Calu3 (cell line): ENCODE measurements around the gene ALDH1L2. TPM values are rescaled to one million over a fixed set of nuclear protein-coding genes. Genes with fewer than 3 reads are reported as not detected.

Experiments
- BruUV-seq: library from RNA; stranded (reverse); fragments of 400-500 nt; replicated peaks from 2 replicates; lab custom pipeline; 2021; lab: Mats Ljungman, UMichigan
- CTCF ChIA-PET: fragments of 300-600 bp; sonication (Branson Sonifier 250); formaldehyde crosslinking; loops from one replicate; lab custom pipeline; 2022; ENCODE audit warnings: antibody characterized with exemption; lab: Charles Lee
- DNase-seq: peaks from one replicate; pipeline ENCODE4 v3.0.0; 2022
- H3K27ac Mint-ChIP-seq: one replicate; pipeline ENCODE4 v1.8.0; 2022; ENCODE audit warnings: mixed read lengths; ENCODE audit not compliant: unreplicated experiment
- H3K27me3 Mint-ChIP-seq: one replicate; pipeline ENCODE4 v1.8.0; 2022; ENCODE audit warnings: mixed read lengths; ENCODE audit not compliant: unreplicated experiment
- H3K36me3 Mint-ChIP-seq: one replicate; pipeline ENCODE4 v1.8.0; 2022; ENCODE audit warnings: mild to moderate bottlenecking, moderate library complexity, mixed read lengths; ENCODE audit not compliant: insufficient read depth, unreplicated experiment
- H3K4me1 Mint-ChIP-seq: one replicate; pipeline ENCODE4 v1.8.0; 2022; ENCODE audit warnings: mild to moderate bottlenecking, low read depth, mixed read lengths; ENCODE audit not compliant: unreplicated experiment
- H3K4me3 Mint-ChIP-seq: one replicate; pipeline ENCODE4 v1.8.0; 2022; ENCODE audit warnings: mild to moderate bottlenecking, low read depth, moderate library complexity, mixed read lengths; ENCODE audit not compliant: unreplicated experiment
- H3K9me3 Mint-ChIP-seq: one replicate; pipeline ENCODE4 v1.8.0; 2022; ENCODE audit warnings: low read depth, mixed read lengths; ENCODE audit not compliant: unreplicated experiment
- CTCF ChIP-seq: fragments of 200-600 bp; IDR thresholded peaks from one replicate; pipeline ENCODE4 v1.8.0; 2022; ENCODE audit warnings: antibody characterized with exemption; ENCODE audit not compliant: unreplicated experiment
- intact Hi-C: fragments of 100-400 bp; cut with micrococcal nuclease; formaldehyde crosslinking; loops from one replicate; pipeline ENCODE4 v1.10.0; 2022; ENCODE audit not compliant: unreplicated experiment
- total RNA-seq: library from RNA; stranded (reverse); gene quantifications from 2 replicates; pipeline ENCODE4 v1.2.3, GENCODE V29; 2022

The ALDH1L2 gene
- total RNA-seq, 1 experiment from 2014 or later, result 19.3 TPM

GRCh38 chr12:105110851-105111250 is 26.6 kb upstream of the ALDH1L2 start:
- CTCF ChIA-PET, result no interaction called here
- BruUV-seq, result no TSS peak
- intact Hi-C loops, result loop anchor here (5.0 kb wide), 1 partner anchor 36 kb away; no protein-coding TSS in a partner anchor
- no peak for DNase-seq
- Mint-ChIP-seq H3K4me1 (peaks cover 39% of the 10 kb centered on the region), H3K36me3 (peaks cover 69% of the 10 kb centered on the region), H3K9me3 (no peaks in the 10 kb centered on the region), H3K4me3 (peak overlapping the region; percentile 98), H3K27me3 (no peaks in the 10 kb centered on the region), H3K27ac (peak overlapping the region; percentile 39)
- no peak for TF ChIP-seq CTCF

- Mint-ChIP-seq H3K9me3 (no peaks in the 10 kb centered on the region), H3K27ac (peak overlapping the region; percentile 92), H3K4me3 (peak overlapping the region; percentile 98), H3K27me3 (no peaks in the 10 kb centered on the region), H3K4me1 (peaks cover 39% of the 10 kb centered on the region), H3K36me3 (peaks cover 62% of the 10 kb centered on the region)
- peak; percentile 25 for DNase-seq
- BruUV-seq, result no TSS peak
- TF ChIP-seq CTCF, result no peak
- CTCF ChIA-PET, result interaction anchor here (0.5 to 0.8 kb wide), 6 partner anchors 27 to 1102 kb away, joined by 4 to 5 read pairs (median 5); no protein-coding TSS in a partner anchor
- intact Hi-C loops, result loop anchor here (5.0 kb wide), 1 partner anchor 38 kb away; no protein-coding TSS in a partner anchor
These were observed 25.4 kb upstream of the ALDH1L2 start for GRCh38 chr12:105109465-105110212.

GRCh38 chr12:105107494-105108371 is 23.5 kb upstream of the ALDH1L2 start, which contains the start of gene WASHC4:
WASHC4 (plus strand) TSS chr12:105107731; CDS start chr12:105107801, 70 bp downstream.
- intact Hi-C loops, result no loop called here
- Mint-ChIP-seq H3K4me3 (peak within 1 kb of the TSS; percentile 98), H3K9me3 (no peaks in the 10 kb centered on the region), H3K36me3 (peaks cover 48% of the 10 kb centered on the region), H3K27ac (peak within 1 kb of the TSS; percentile 97), H3K27me3 (no peaks in the 10 kb centered on the region), H3K4me1 (peaks cover 29% of the 10 kb centered on the region)
- no peak for TF ChIP-seq CTCF
- CTCF ChIA-PET, result interaction anchor here (0.5 to 1.4 kb wide), 2 partner anchors 16 to 23 kb away, joined by 3 to 4 read pairs; partner anchors contain the start of gene ALDH1L2
- peak; percentile 98 for DNase-seq
- no TSS peak for BruUV-seq

- intact Hi-C loops, result no loop called here
- Mint-ChIP-seq H3K27ac (peak overlapping the region; percentile 97), H3K4me1 (peaks cover 23% of the 10 kb centered on the region), H3K9me3 (no peaks in the 10 kb centered on the region), H3K4me3 (peak overlapping the region; percentile 98), H3K27me3 (no peaks in the 10 kb centered on the region), H3K36me3 (peaks cover 43% of the 10 kb centered on the region)
- BruUV-seq, result TSS peak; percentile 71
- DNase-seq, result no peak
- TF ChIP-seq CTCF, result no peak
- CTCF ChIA-PET, result interaction anchor here (1.4 kb wide), 1 partner anchor 15 kb away, joined by 3 read pairs; no protein-coding TSS in a partner anchor
These were observed 22.9 kb upstream of the ALDH1L2 start for GRCh38 chr12:105107171-105107493.
